PC-3 (cell line): ENCODE data around the gene TGFA.

ENCODE experiments used
- EZH2 ChIP-seq: fragments of 300-600 bp; sonication (generic); IDR thresholded peaks from one replicate; pipeline ENCODE4 v1.6.1; 2017; ENCODE audit warnings: antibody characterized with exemption, mild to moderate bottlenecking, low read length; ENCODE audit not compliant: unreplicated experiment
- EZH2phosphoT487 ChIP-seq: fragments of 300-600 bp; sonication (generic); IDR thresholded peaks from 2 replicates; pipeline ENCODE4 v1.6.1; 2018; ENCODE audit warnings: mild to moderate bottlenecking, antibody characterized with exemption, low read length, borderline replicate concordance
- TF ChIP-seq, protein P1 (sequence below): fragments of 300-600 bp; sonication (generic); conservative IDR thresholded peaks from 2 replicates; pipeline ENCODE4 v1.5.1; 2017; ENCODE audit warnings: antibody characterized with exemption, low read depth, mild to moderate bottlenecking, low read length

DNA sequence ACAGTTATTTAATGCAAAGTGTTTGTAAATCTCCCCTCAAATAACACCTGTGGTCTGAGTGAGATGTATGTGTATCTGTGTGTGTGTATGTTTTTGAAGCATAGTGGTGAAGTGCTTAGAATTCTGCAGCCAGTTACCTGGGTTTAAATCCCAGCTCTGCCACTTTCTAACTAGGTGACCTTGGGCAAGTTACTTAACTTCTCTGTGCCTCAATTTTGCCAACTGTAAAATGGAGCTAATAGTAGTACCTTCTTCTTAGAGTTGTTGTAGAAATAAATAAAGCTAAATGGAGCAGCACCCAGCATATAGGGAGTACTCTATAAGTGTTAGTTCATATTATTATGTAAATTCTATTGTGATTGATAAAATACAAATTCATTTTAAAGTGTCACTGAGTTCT, 48.9 kb downstream of the TGFA start:
- TF ChIP-seq, protein P1, sequence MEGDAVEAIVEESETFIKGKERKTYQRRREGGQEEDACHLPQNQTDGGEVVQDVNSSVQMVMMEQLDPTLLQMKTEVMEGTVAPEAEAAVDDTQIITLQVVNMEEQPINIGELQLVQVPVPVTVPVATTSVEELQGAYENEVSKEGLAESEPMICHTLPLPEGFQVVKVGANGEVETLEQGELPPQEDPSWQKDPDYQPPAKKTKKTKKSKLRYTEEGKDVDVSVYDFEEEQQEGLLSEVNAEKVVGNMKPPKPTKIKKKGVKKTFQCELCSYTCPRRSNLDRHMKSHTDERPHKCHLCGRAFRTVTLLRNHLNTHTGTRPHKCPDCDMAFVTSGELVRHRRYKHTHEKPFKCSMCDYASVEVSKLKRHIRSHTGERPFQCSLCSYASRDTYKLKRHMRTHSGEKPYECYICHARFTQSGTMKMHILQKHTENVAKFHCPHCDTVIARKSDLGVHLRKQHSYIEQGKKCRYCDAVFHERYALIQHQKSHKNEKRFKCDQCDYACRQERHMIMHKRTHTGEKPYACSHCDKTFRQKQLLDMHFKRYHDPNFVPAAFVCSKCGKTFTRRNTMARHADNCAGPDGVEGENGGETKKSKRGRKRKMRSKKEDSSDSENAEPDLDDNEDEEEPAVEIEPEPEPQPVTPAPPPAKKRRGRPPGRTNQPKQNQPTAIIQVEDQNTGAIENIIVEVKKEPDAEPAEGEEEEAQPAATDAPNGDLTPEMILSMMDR = no peak
- TF ChIP-seq EZH2 (no peak), EZH2phosphoT487 (no peak)
